ENCODE measurements around the gene ASCL3. TPM values are rescaled to one million over a fixed set of nuclear protein-coding genes. Genes with fewer than 3 reads are reported as not detected.

Gene ASCL3
- total RNA-seq, 1 experiment from 2014 or later, result not detected

- Histone ChIP-seq H3K4me1 (ENCODE audit: low read length) (no peaks in the 10 kb centered on the region), H3K4me3 (ENCODE audit: low read length) (no peak overlapping the region)
Measured at GRCh38 chr11:8927233-8927632, 15.6 kb downstream of the ASCL3 start.

GRCh38 chr11:8926236-8926635 is 16.6 kb downstream of the ASCL3 start:
- H3K4me1 ChIP-seq (ENCODE audit: low read length), result no peaks in the 10 kb centered on the region
- no peaks in the 10 kb centered on the region for H3K27me3 ChIP-seq (ENCODE audit: low read length)
- H3K9me3 ChIP-seq (ENCODE audit: low read length), result no peaks in the 10 kb centered on the region
- H3K79me2 ChIP-seq (ENCODE audit: low read length), result no peaks in the 10 kb centered on the region
- H2AFZ ChIP-seq (ENCODE audit: low read length), result no peak overlapping the region
- DNase-seq, result no peak
- H3K36me3 ChIP-seq (ENCODE audit: insufficient read depth, low read length), result no peaks in the 10 kb centered on the region
- H3K4me2 ChIP-seq (ENCODE audit: low read depth, low read length, poor library complexity, severe bottlenecking), result no peak overlapping the region
- H3K9me2 ChIP-seq (replicated peaks; ENCODE audit: insufficient read depth, low read length), result no peaks in the 10 kb centered on the region
- no peak overlapping the region for H3K9ac ChIP-seq (ENCODE audit: low read length)
- H3K4me3 ChIP-seq (ENCODE audit: low read length), result no peak overlapping the region
- H4K20me1 ChIP-seq (ENCODE audit: insufficient read depth, low read depth, low read length), result no peaks in the 10 kb centered on the region
- H3K27ac ChIP-seq (ENCODE audit: low read length), result no peak overlapping the region

More at GRCh38 chr11:8927233-8927632, 15.6 kb downstream of the ASCL3 start:
- Histone ChIP-seq H3K79me2 (ENCODE audit: low read length) (no peaks in the 10 kb centered on the region), H2AFZ (ENCODE audit: low read length) (no peak overlapping the region), H4K20me1 (ENCODE audit: insufficient read depth, low read depth, low read length) (no peaks in the 10 kb centered on the region), H3K27me3 (ENCODE audit: low read length) (no peaks in the 10 kb centered on the region), H3K9me3 (ENCODE audit: low read length) (no peaks in the 10 kb centered on the region), H3K9me2 (replicated peaks; ENCODE audit: insufficient read depth, low read length) (no peaks in the 10 kb centered on the region), H3K27ac (ENCODE audit: low read length) (no peak overlapping the region), H3K9ac (ENCODE audit: low read length) (no peak overlapping the region), H3K36me3 (ENCODE audit: insufficient read depth, low read length) (no peaks in the 10 kb centered on the region), H3K4me2 (ENCODE audit: low read depth, low read length, poor library complexity, severe bottlenecking) (no peak overlapping the region)
- DNase-seq, result no peak

GRCh38 chr11:8925711-8926110 is 17.1 kb downstream of the ASCL3 start:
- H3K79me2 ChIP-seq (ENCODE audit: low read length), result no peaks in the 10 kb centered on the region
- H3K36me3 ChIP-seq (ENCODE audit: insufficient read depth, low read length), result no peaks in the 10 kb centered on the region
- H4K20me1 ChIP-seq (ENCODE audit: insufficient read depth, low read depth, low read length), result no peaks in the 10 kb centered on the region
- DNase-seq, result no peak
- H3K9me3 ChIP-seq (ENCODE audit: low read length), result no peaks in the 10 kb centered on the region
- no peak overlapping the region for H3K4me3 ChIP-seq (ENCODE audit: low read length)
- H3K9me2 ChIP-seq (replicated peaks; ENCODE audit: insufficient read depth, low read length), result no peaks in the 10 kb centered on the region
- H3K27me3 ChIP-seq (ENCODE audit: low read length), result no peaks in the 10 kb centered on the region
- H3K27ac ChIP-seq (ENCODE audit: low read length), result no peak overlapping the region
- H3K9ac ChIP-seq (ENCODE audit: low read length), result no peak overlapping the region
- no peak overlapping the region for H2AFZ ChIP-seq (ENCODE audit: low read length)
- no peak overlapping the region for H3K4me2 ChIP-seq (ENCODE audit: low read depth, low read length, poor library complexity, severe bottlenecking)
- H3K4me1 ChIP-seq (ENCODE audit: low read length), result no peaks in the 10 kb centered on the region

GRCh38 chr11:8922691-8923090 is 20.1 kb downstream of the ASCL3 start:
- no peaks in the 10 kb centered on the region for H3K9me3 ChIP-seq (ENCODE audit: low read length)
- H3K4me3 ChIP-seq (ENCODE audit: low read length), result no peak overlapping the region
- no peak overlapping the region for H3K4me2 ChIP-seq (ENCODE audit: low read depth, low read length, poor library complexity, severe bottlenecking)
- no peak overlapping the region for H2AFZ ChIP-seq (ENCODE audit: low read length)
- no peaks in the 10 kb centered on the region for H4K20me1 ChIP-seq (ENCODE audit: insufficient read depth, low read depth, low read length)
- H3K9me2 ChIP-seq (replicated peaks; ENCODE audit: insufficient read depth, low read length), result no peaks in the 10 kb centered on the region
- peaks cover 7% of the 10 kb centered on the region; the same call in 1 of the 2 replicates for H3K36me3 ChIP-seq (ENCODE audit: insufficient read depth, low read length)
- H3K9ac ChIP-seq (ENCODE audit: low read length), result no peak overlapping the region
- no peaks in the 10 kb centered on the region for H3K27me3 ChIP-seq (ENCODE audit: low read length)
- no peaks in the 10 kb centered on the region for H3K4me1 ChIP-seq (ENCODE audit: low read length)
- H3K27ac ChIP-seq (ENCODE audit: low read length), result no peak overlapping the region
- DNase-seq, result peak; percentile 5
- no peaks in the 10 kb centered on the region for H3K79me2 ChIP-seq (ENCODE audit: low read length)

GRCh38 chr11:8917157-8917825 is 25.5 kb downstream of the ASCL3 start:
- Histone ChIP-seq H3K9me3 (ENCODE audit: low read length) (no peaks in the 10 kb centered on the region), H3K79me2 (ENCODE audit: low read length) (peaks cover 2% of the 10 kb centered on the region; the same call in 1 of the 2 replicates), H3K4me3 (ENCODE audit: low read length) (no peak overlapping the region), H3K4me1 (ENCODE audit: low read length) (peaks cover 15% of the 10 kb centered on the region), H3K9ac (ENCODE audit: low read length) (no peak overlapping the region), H3K4me2 (ENCODE audit: low read depth, low read length, poor library complexity, severe bottlenecking) (no peak overlapping the region), H4K20me1 (ENCODE audit: insufficient read depth, low read depth, low read length) (no peaks in the 10 kb centered on the region), H3K27ac (ENCODE audit: low read length) (no peak overlapping the region), H3K27me3 (ENCODE audit: low read length) (no peaks in the 10 kb centered on the region), H3K9me2 (replicated peaks; ENCODE audit: insufficient read depth, low read length) (no peaks in the 10 kb centered on the region), H2AFZ (ENCODE audit: low read length) (no peak overlapping the region), H3K36me3 (ENCODE audit: insufficient read depth, low read length) (peaks cover 7% of the 10 kb centered on the region; the same call in 1 of the 2 replicates)
- DNase-seq, result no peak

- no peak overlapping the region for H3K27ac ChIP-seq (ENCODE audit: low read length)
- no peak overlapping the region for H3K9ac ChIP-seq (ENCODE audit: low read length)
- H3K4me2 ChIP-seq (ENCODE audit: low read depth, low read length, poor library complexity, severe bottlenecking), result no peak overlapping the region
- no peaks in the 10 kb centered on the region for H3K9me2 ChIP-seq (replicated peaks; ENCODE audit: insufficient read depth, low read length)
- H2AFZ ChIP-seq (ENCODE audit: low read length), result no peak overlapping the region
- no peaks in the 10 kb centered on the region for H4K20me1 ChIP-seq (ENCODE audit: insufficient read depth, low read depth, low read length)
- no peaks in the 10 kb centered on the region for H3K9me3 ChIP-seq (ENCODE audit: low read length)
- H3K4me3 ChIP-seq (ENCODE audit: low read length), result no peak overlapping the region
- no peak for DNase-seq
- no peaks in the 10 kb centered on the region for H3K27me3 ChIP-seq (ENCODE audit: low read length)
- peaks cover 30% of the 10 kb centered on the region for H3K4me1 ChIP-seq (ENCODE audit: low read length)
- H3K79me2 ChIP-seq (ENCODE audit: low read length), result peaks cover 9% of the 10 kb centered on the region; the same call in 1 of the 2 replicates
- H3K36me3 ChIP-seq (ENCODE audit: insufficient read depth, low read length), result peaks cover 7% of the 10 kb centered on the region; the same call in 1 of the 2 replicates
Measured at GRCh38 chr11:8914661-8915018, 28.2 kb downstream of the ASCL3 start.

GRCh38 chr11:8913961-8914660 is 28.7 kb downstream of the ASCL3 start:
- Histone ChIP-seq H3K4me2 (ENCODE audit: low read depth, low read length, poor library complexity, severe bottlenecking) (peak overlapping the region; percentile 64), H3K4me1 (ENCODE audit: low read length) (peaks cover 30% of the 10 kb centered on the region), H3K9me3 (ENCODE audit: low read length) (no peaks in the 10 kb centered on the region), H3K4me3 (ENCODE audit: low read length) (peak overlapping the region; percentile 43), H3K9ac (ENCODE audit: low read length) (peak overlapping the region; percentile 46), H3K27ac (ENCODE audit: low read length) (peak overlapping the region; percentile 35; the same call in 1 of the 2 replicates), H3K27me3 (ENCODE audit: low read length) (no peaks in the 10 kb centered on the region), H3K9me2 (replicated peaks; ENCODE audit: insufficient read depth, low read length) (no peaks in the 10 kb centered on the region), H3K36me3 (ENCODE audit: insufficient read depth, low read length) (peaks cover 4% of the 10 kb centered on the region; the same call in 1 of the 2 replicates), H3K79me2 (ENCODE audit: low read length) (peaks cover 9% of the 10 kb centered on the region; the same call in 1 of the 2 replicates), H4K20me1 (ENCODE audit: insufficient read depth, low read depth, low read length) (no peaks in the 10 kb centered on the region), H2AFZ (ENCODE audit: low read length) (peak overlapping the region; percentile 79)
- peak; percentile 83 for DNase-seq

GRCh38 chr11:8911029-8911823 is 31.6 kb downstream of the ASCL3 start, which contains the start of gene AKIP1:
Gene AKIP1, plus strand, starts transcription at chr11:8911189. Its CDS starts 261 bp downstream, at chr11:8911450.
- Histone ChIP-seq H3K79me2 (ENCODE audit: low read length) (peaks cover 9% of the 10 kb centered on the region; the same call in 1 of the 2 replicates), H3K9me2 (replicated peaks; ENCODE audit: insufficient read depth, low read length) (no peaks in the 10 kb centered on the region), H3K4me3 (ENCODE audit: low read length) (peak within 1 kb of the TSS; percentile 93), H3K4me2 (ENCODE audit: low read depth, low read length, poor library complexity, severe bottlenecking) (peak within 1 kb of the TSS; percentile 87), H3K36me3 (ENCODE audit: insufficient read depth, low read length) (no peaks in the 10 kb centered on the region), H3K9ac (ENCODE audit: low read length) (peak within 1 kb of the TSS; percentile 91), H4K20me1 (ENCODE audit: insufficient read depth, low read depth, low read length) (no peaks in the 10 kb centered on the region), H3K9me3 (ENCODE audit: low read length) (no peaks in the 10 kb centered on the region), H3K27ac (ENCODE audit: low read length) (peak within 1 kb of the TSS; percentile 17; the same call in 1 of the 2 replicates), H3K4me1 (ENCODE audit: low read length) (peaks cover 33% of the 10 kb centered on the region), H2AFZ (ENCODE audit: low read length) (peak within 1 kb of the TSS; percentile 98), H3K27me3 (ENCODE audit: low read length) (no peaks in the 10 kb centered on the region)
- DNase-seq, result peak; percentile 97
